Activated naive CD8-positive, alpha-beta T cell treated with anti-CD3 and anti-CD28 coated beads, Interleukin-2, amount 10 ng/mL, durations not matched to agents 7 days and 5 days (primary cell): Measurements from ENCODE around the gene HDAC2. TPM values are rescaled to one million over a fixed set of nuclear protein-coding genes. Genes with fewer than 3 reads are reported as not detected.
"Not testable (repeated sequence)": the region's sequence is repeated elsewhere in the genome, so short reads cannot be mapped to it uniquely, and the experiment has no call there.

Experiments
- ATAC-seq: fragments of 150-1000 bp; cut with Tn5 transposase; one replicate; pipeline ENCODE4 v1.10.0; 2021; ENCODE audit warnings: low read depth, moderate library complexity
- POLR2A ChIA-PET: fragments of 350-600 bp; sonication (Branson Sonifier 250); formaldehyde crosslinking; loops from one replicate; lab custom pipeline; 2021; ENCODE audit warnings: antibody characterized with exemption; lab: Charles Lee
- DNase-seq: peaks from one replicate; pipeline ENCODE4 v3.0.0; 2021
- H3K27ac Mint-ChIP-seq: one replicate; pipeline ENCODE4 v1.8.0; 2022; ENCODE audit warnings: mild to moderate bottlenecking, mixed read lengths
- H3K27me3 Mint-ChIP-seq: one replicate; pipeline ENCODE4 v1.8.0; 2022; ENCODE audit warnings: mild to moderate bottlenecking, moderate library complexity, mixed read lengths
- H3K36me3 Mint-ChIP-seq: one replicate; pipeline ENCODE4 v1.8.0; 2021; ENCODE audit warnings: mild to moderate bottlenecking, mixed read lengths
- H3K4me1 Mint-ChIP-seq: one replicate; pipeline ENCODE4 v1.8.0; 2021; ENCODE audit warnings: mixed read lengths
- H3K4me3 Mint-ChIP-seq: one replicate; pipeline ENCODE4 v1.8.0; 2022; ENCODE audit warnings: mild to moderate bottlenecking, moderate library complexity, mixed read lengths
- H3K9me3 Mint-ChIP-seq: one replicate; pipeline ENCODE4 v1.8.0; 2021; ENCODE audit warnings: mixed read lengths
- total RNA-seq, 2 experiments: library from RNA; stranded (reverse); gene quantifications; one replicate each; pipeline ENCODE4 v1.2.3, GENCODE V29; 2021

HDAC2 gene
- total RNA-seq, 2 experiments from 2014 or later, result 56.9 to 59.5 TPM

DNA sequence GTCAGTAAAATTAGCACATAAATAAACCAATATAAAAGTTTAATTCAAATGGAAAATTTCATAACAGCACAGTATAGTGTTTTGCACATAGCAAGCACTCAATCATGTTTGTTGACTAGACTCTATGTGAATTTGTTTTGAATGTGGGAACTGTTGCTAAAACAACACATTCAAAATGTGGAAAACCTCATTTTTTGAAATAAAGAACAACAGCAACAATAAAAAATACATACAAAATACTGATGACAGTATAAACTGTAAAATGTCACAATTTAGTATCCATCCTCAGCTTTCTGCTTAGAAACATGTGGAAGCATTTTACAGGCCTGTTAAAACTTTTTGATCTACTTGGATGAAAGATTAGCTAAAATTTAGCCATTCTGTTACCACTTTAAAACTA lies 47.4 kb downstream of the HDAC2 start:
- Mint-ChIP-seq H3K4me3 (no peak overlapping the region), H3K27me3 (peaks cover 12% of the 10 kb centered on the region), H3K27ac (no peak overlapping the region), H3K4me1 (peaks cover 9% of the 10 kb centered on the region), H3K36me3 (no peaks in the 10 kb centered on the region), H3K9me3 (peaks cover 3% of the 10 kb centered on the region)
- POLR2A ChIA-PET, result no interaction called here
- ATAC-seq (no peak), DNase-seq (no peak)

GRCh38 chr6:113921299-113921904 lies 49.5 kb downstream of the HDAC2 start:
- H3K9me3 Mint-ChIP-seq, result peaks cover 1% of the 10 kb centered on the region
- H3K27me3 Mint-ChIP-seq, result peaks cover 6% of the 10 kb centered on the region
- peak overlapping the region; percentile 31 for H3K4me3 Mint-ChIP-seq
- DNase-seq (no peak), ATAC-seq (no peak)
- no peaks in the 10 kb centered on the region for H3K36me3 Mint-ChIP-seq
- no peak overlapping the region for H3K27ac Mint-ChIP-seq
- POLR2A ChIA-PET, result no interaction called here
- H3K4me1 Mint-ChIP-seq, result peaks cover 9% of the 10 kb centered on the region

DNA sequence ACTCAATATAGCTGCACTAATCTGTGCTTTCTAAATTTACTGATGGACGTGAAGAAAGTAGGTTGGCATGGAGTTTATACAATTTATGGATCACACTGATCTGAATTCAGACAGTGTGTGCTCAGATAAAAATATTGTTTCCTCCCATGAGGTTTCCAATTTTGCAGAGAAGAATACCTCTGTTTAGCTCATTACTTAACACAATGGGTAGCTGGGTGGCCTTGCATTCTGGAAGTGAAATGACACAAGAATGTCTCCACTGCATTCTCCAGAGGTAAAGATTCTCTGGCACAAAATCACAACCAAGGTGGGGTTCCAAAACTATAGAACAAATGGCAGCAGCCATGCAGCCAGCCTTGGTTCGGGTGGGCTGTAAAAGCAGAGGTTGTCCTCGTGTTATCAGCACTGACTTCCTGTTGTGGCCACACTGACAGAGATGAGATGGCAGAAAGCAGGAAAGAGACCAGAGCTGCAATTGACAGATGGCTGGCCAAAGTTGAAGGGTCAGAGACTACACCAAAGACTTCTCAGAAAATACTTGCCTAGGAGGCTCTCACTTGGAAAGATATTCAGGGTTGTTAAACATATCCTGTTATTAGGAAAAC lies 50.2 kb downstream of the HDAC2 start:
- Mint-ChIP-seq H3K4me3 (peak overlapping the region; percentile 31), H3K4me1 (peaks cover 9% of the 10 kb centered on the region)
- DNase-seq, result peak; percentile 31

GRCh38 chr6:113910285-113910684 lies 60.7 kb downstream of the HDAC2 start:
- H3K27me3 Mint-ChIP-seq, result peaks cover 23% of the 10 kb centered on the region
- H3K9me3 Mint-ChIP-seq, DNase-seq, POLR2A ChIA-PET, H3K36me3 Mint-ChIP-seq, H3K27ac Mint-ChIP-seq, H3K4me1 Mint-ChIP-seq, H3K4me3 Mint-ChIP-seq, ATAC-seq: not testable (repeated sequence)

More for the DNA sequence above, 50.2 kb downstream of the HDAC2 start:
- H3K9me3 Mint-ChIP-seq, result peaks cover 1% of the 10 kb centered on the region
- H3K27me3 Mint-ChIP-seq, result peaks cover 10% of the 10 kb centered on the region
- H3K27ac Mint-ChIP-seq, result no peak overlapping the region
- ATAC-seq, result peak; percentile 81
- POLR2A ChIA-PET, result no interaction called here
- H3K36me3 Mint-ChIP-seq, result no peaks in the 10 kb centered on the region

- POLR2A ChIA-PET, result no interaction called here
- H3K36me3 Mint-ChIP-seq, result no peaks in the 10 kb centered on the region
- peaks cover 18% of the 10 kb centered on the region for H3K27me3 Mint-ChIP-seq
- H3K27ac Mint-ChIP-seq, result no peak overlapping the region
- no peak for ATAC-seq
- no peaks in the 10 kb centered on the region for H3K9me3 Mint-ChIP-seq
- H3K4me1 Mint-ChIP-seq, result peaks cover 3% of the 10 kb centered on the region
- DNase-seq, result no peak
- no peak overlapping the region for H3K4me3 Mint-ChIP-seq
Measured at GRCh38 chr6:113909224-113909856, 61.6 kb downstream of the HDAC2 start.

DNA sequence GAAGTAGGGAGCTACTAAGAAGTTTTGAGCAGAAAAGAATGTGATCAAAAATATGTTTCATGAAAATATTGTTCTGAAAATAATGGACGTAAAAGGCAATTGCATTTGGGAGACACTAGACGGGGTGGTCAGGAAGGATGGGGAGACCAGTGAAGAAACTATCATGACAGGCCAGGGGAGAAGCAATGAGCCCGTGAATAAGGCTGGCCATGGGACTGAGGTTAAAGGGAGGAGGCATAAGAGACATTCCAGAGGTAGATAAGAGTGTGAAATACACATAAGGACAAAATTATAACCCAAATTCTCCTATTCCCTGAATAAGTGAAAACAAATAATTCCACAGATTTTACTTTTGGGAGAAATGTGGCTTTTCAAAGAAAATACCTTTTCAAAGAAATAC lies 62.1 kb downstream of the HDAC2 start:
- POLR2A ChIA-PET, result no interaction called here
- Mint-ChIP-seq H3K27ac (no peak overlapping the region), H3K4me1 (peaks cover 3% of the 10 kb centered on the region), H3K36me3 (no peaks in the 10 kb centered on the region), H3K4me3 (no peak overlapping the region), H3K9me3 (no peaks in the 10 kb centered on the region), H3K27me3 (peaks cover 12% of the 10 kb centered on the region)
- ATAC-seq (no peak), DNase-seq (no peak)

- Mint-ChIP-seq H3K27me3 (peaks cover 8% of the 10 kb centered on the region), H3K9me3 (no peaks in the 10 kb centered on the region), H3K27ac (no peak overlapping the region), H3K36me3 (no peaks in the 10 kb centered on the region), H3K4me3 (no peak overlapping the region), H3K4me1 (peaks cover 3% of the 10 kb centered on the region)
- POLR2A ChIA-PET, result no interaction called here
- DNase-seq (no peak), ATAC-seq (no peak)
Measured at GRCh38 chr6:113907102-113907815, 63.7 kb downstream of the HDAC2 start.

- no peaks in the 10 kb centered on the region for H3K9me3 Mint-ChIP-seq
- H3K4me3 Mint-ChIP-seq, result no peak overlapping the region
- DNase-seq, result no peak
- H3K27me3 Mint-ChIP-seq, result peaks cover 7% of the 10 kb centered on the region
- no peaks in the 10 kb centered on the region for H3K36me3 Mint-ChIP-seq
- POLR2A ChIA-PET, result no interaction called here
- no peak overlapping the region for H3K27ac Mint-ChIP-seq
- H3K4me1 Mint-ChIP-seq, result peaks cover 1% of the 10 kb centered on the region
- ATAC-seq, result no peak
Measured at GRCh38 chr6:113903666-113904330, 67.2 kb downstream of the HDAC2 start.

DNA sequence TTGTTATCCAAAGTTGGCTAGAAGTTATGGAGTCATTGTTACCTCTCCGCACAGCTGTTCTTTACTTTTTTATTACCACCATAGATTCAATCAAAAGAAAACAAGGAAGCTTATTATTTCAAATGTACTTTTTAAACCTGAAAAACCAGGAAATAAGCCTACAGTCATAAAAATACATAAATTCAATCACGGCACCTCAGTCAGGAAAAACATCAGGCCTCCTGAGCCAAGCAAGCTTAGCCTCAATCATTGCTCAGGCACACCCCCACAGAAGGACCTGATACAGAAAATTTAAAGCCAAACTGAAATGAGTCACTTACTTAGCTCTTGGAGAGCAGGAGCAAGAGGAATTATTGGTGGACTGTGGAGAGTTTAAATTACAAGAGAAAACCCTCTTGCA lies 69.5 kb downstream of the HDAC2 start:
- ATAC-seq, result no peak
- H3K27me3 Mint-ChIP-seq, result peaks cover 8% of the 10 kb centered on the region

GRCh38 chr6:113894712-113895674 lies 76.0 kb downstream of the HDAC2 start:
- POLR2A ChIA-PET, result no interaction called here
- Mint-ChIP-seq H3K4me1 (no peaks in the 10 kb centered on the region), H3K9me3 (peaks cover 2% of the 10 kb centered on the region), H3K4me3 (no peak overlapping the region), H3K27me3 (peaks cover 16% of the 10 kb centered on the region), H3K27ac (no peak overlapping the region), H3K36me3 (no peaks in the 10 kb centered on the region)
- ATAC-seq, result no peak
- DNase-seq, result no peak

More for the DNA sequence above, 69.5 kb downstream of the HDAC2 start:
- Mint-ChIP-seq H3K36me3 (no peaks in the 10 kb centered on the region), H3K4me1 (no peaks in the 10 kb centered on the region), H3K27ac (no peak overlapping the region), H3K4me3 (no peak overlapping the region), H3K9me3 (no peaks in the 10 kb centered on the region)
- DNase-seq, result no peak
- POLR2A ChIA-PET, result no interaction called here

GRCh38 chr6:113893866-113894265 lies 77.1 kb downstream of the HDAC2 start:
- H3K4me3 Mint-ChIP-seq, result no peak overlapping the region
- peaks cover 2% of the 10 kb centered on the region for H3K9me3 Mint-ChIP-seq
- no peaks in the 10 kb centered on the region for H3K4me1 Mint-ChIP-seq
- no peak for ATAC-seq
- POLR2A ChIA-PET, result no interaction called here
- H3K27me3 Mint-ChIP-seq, result peaks cover 13% of the 10 kb centered on the region
- no peaks in the 10 kb centered on the region for H3K36me3 Mint-ChIP-seq
- no peak for DNase-seq
- no peak overlapping the region for H3K27ac Mint-ChIP-seq

- H3K9me3 Mint-ChIP-seq, result peaks cover 2% of the 10 kb centered on the region
- H3K4me3 Mint-ChIP-seq, result no peak overlapping the region
- POLR2A ChIA-PET, result no interaction called here
- H3K36me3 Mint-ChIP-seq, result no peaks in the 10 kb centered on the region
- no peak for ATAC-seq
- no peak for DNase-seq
- peaks cover 13% of the 10 kb centered on the region for H3K27me3 Mint-ChIP-seq
- no peak overlapping the region for H3K27ac Mint-ChIP-seq
- no peaks in the 10 kb centered on the region for H3K4me1 Mint-ChIP-seq
Measured at GRCh38 chr6:113893451-113893850, 77.5 kb downstream of the HDAC2 start.
